HFF-Myc (cell line): ENCODE measurements around the gene PUM2.

Source experiments
- DNase-seq: peaks from one replicate; pipeline ENCODE4 v3.0.0-alpha.2; 2011; ENCODE audit warnings: low read depth; ENCODE audit errors: extremely low read depth
- H3K4me3 ChIP-seq: replicated peaks from 2 replicates; pipeline ENCODE4 v1.5.1; 2011; ENCODE audit warnings: low read depth, mild to moderate bottlenecking, control low read depth, low read length
- CTCF ChIP-seq: IDR thresholded peaks from 2 replicates; pipeline ENCODE4 v1.5.1; 2012; ENCODE audit warnings: mild to moderate bottlenecking, low read depth, low read length, control low read depth; ENCODE audit errors: missing control alignments

PUM2 gene

DNA sequence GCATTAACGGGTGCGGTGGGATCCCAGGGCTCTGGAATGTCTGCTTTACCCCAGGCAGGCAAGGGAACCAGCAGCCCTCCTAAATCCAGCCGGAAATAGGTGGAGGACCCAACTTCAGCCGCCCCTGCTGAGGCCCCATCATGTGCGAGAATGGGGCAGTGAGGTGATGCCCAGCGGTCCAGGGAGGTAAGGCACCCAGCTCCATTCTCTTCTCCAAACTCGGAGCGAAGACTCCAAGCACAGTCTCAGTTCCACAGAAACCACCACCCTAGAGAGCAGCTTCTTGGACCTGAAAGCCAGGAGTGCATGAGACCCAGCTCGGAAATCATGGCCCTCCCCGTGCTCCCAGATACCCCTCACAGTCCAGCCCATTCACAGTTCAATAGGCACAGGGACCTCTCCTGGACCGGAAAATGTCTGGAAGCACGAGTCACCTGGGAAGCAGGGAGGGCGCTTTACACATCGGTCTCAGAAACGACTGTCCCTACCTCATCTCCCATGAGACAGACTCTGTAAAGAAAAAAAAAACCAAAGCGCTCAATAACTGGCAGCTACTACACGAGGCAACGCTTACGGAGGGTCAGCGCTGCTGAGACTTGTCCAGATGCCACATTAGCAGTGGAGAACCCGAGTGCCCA lies 127.8 kb downstream of the PUM2 start:
- no peak for TF ChIP-seq CTCF
- DNase-seq = no peak

DNA sequence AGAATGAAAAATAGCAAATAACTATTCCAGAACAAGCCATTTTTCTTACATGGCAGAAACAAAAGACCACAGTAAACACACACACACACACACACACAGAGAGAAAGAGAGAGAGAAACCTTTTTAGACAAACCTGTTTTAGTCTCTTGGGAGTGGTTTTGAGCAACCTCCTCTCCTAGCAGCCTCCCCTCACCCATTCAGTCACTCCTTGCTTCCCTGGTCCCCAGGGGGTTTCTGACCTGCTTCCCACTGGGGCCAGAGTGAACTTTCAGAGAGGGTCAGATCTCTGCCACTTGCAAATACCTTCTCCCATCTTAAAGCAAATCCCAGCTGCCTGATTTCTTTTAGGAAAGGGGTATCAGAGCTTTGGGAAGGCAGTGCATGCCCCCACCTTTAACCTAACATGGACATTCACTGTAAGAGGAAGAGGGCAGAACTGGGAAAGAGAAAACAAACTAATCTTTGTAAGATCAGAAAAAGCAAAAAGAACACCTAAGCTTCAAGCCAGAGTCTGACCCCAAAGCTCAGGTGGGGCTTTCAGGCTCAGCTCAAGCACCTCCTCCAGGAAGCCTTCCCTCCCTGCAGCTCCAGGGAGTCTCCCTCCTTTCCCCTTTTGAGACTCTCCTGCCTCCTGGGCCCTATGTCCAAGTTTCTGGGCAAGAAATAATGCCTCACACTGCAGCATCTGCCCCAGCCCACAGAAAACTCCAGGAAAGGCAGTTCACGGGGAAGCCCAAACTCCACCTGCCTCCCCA lies 128.5 kb downstream of the PUM2 start:
- peak overlapping the region; percentile 81 for H3K4me3 ChIP-seq
- no peak for TF ChIP-seq CTCF
- DNase-seq = no peak

More for the DNA sequence above, 127.8 kb downstream of the PUM2 start:
- H3K4me3 ChIP-seq = peak overlapping the region; percentile 81

DNA sequence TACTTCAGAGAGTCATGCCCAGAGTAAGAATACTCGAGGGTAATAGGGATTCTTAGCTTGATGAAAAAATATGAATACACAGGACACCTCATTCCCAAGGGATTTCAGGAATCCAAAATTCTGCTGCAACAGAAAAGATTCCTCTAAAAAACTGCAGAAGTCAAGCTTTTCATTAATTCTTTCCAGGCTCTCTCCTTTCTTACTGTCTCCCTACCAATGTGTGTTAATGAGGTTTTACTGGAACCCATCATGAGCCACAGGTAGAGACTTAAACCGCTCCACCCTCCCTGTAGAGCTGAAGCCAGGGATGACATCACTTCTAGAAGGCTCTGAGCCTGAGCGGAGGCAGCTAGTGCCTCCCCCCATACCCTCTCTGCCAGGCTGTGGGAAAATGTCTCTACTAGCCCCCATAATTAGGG lies 129.1 kb downstream of the PUM2 start:
- H3K4me3 ChIP-seq = no peak overlapping the region
- TF ChIP-seq CTCF = no peak
- no peak for DNase-seq

GRCh38 chr2:20220806-20221554 lies 129.7 kb downstream of the PUM2 start:
- DNase-seq = no peak
- H3K4me3 ChIP-seq = no peak overlapping the region
- TF ChIP-seq CTCF = no peak

DNA sequence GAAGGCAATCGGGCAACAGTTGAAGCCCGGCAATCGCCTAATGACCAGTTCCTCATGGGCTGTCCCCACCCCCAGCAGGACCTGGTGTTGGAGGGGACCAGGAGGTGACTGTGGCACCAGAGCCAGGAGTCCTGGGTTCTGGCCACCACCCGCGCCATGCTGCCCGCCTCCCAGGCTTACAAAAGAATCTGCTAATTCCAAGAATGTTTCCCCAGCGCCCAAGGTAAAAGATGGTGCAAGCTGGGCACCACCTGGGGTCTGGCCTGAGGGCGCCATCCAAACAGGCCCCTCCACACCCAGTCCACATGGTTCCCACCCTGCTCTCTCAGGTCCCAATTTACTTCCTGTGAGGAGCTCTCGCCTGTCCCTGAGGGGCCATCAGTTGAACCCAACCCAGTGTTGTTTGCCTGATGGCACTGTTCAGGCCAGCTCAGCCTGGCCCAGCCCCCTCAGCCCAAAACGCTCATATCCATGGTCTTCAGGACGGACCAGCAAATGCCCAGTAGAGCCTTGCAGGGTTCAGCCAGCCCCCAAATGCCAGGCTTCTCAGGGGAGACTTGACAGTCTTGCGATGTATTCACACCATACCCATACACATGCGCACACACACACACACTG lies 130.8 kb downstream of the PUM2 start:
- DNase-seq = no peak
- no peak overlapping the region for H3K4me3 ChIP-seq
- no peak for TF ChIP-seq CTCF
